Gastroesophageal sphincter (tissue), 4 donors: ENCODE data around the gene PDE8A. TPM values are rescaled to one million over a fixed set of nuclear protein-coding genes. Genes with fewer than 3 reads are reported as not detected.
"Not testable (repeated sequence)": the region's sequence is repeated elsewhere in the genome, so short reads cannot be mapped to it uniquely, and the experiment has no call there.

Source experiments
- ATAC-seq: fragments of 150-250 bp; one replicate; pipeline ENCODE4 v1.9.1; 2016; ENCODE audit warnings: mild to moderate bottlenecking, moderate library complexity
- H3K27ac ChIP-seq, 4 donors: fragments of 200-600 bp; sonication (generic) in 3 of 4; 1 replicate in 3 of 4; 2 replicates in 1 of 4; pipeline ENCODE4 v1.5.1; 2016 to 2019
- H3K27me3 ChIP-seq: fragments of 200-600 bp; sonication (generic); one replicate; pipeline ENCODE4 v1.5.1; 2019
- H3K36me3 ChIP-seq, 2 donors: fragments of 200-600 bp; sonication (generic); one replicate each; pipeline ENCODE4 v1.5.1; 2019; ENCODE audit warnings: control low read depth in 1 of 2
- H3K4me1 ChIP-seq, 3 donors: fragments of 200-600 bp; sonication (generic); 1 replicate in 2 of 3; 2 replicates in 1 of 3; pipeline ENCODE4 v1.5.1; 2016 to 2019; ENCODE audit warnings: control low read depth in 2 of 3
- H3K4me3 ChIP-seq, 2 donors: fragments of 200-600 bp; sonication (generic); one replicate each; pipeline ENCODE4 v1.5.1; 2019; ENCODE audit warnings: mild to moderate bottlenecking in 1 of 2, moderate library complexity in 1 of 2
- H3K9me3 ChIP-seq, 3 donors: fragments of 200-600 bp; sonication (generic); one replicate each; pipeline ENCODE4 v1.5.1; 2017 to 2019; ENCODE audit warnings: control low read depth in 2 of 3
- EP300 ChIP-seq: sonication (generic); formaldehyde crosslinking; IDR thresholded peaks from one replicate; pipeline ENCODE4 v1.6.1; 2017; ENCODE audit warnings: antibody characterized with exemption, mild to moderate bottlenecking
- POLR2A ChIP-seq, 2 donors: fragments of 450-650 bp; IDR thresholded peaks; one replicate each; pipeline ENCODE4 v1.6.1; 2017; ENCODE audit warnings: antibody characterized with exemption in 2 of 2, mild to moderate bottlenecking in 2 of 2, moderate library complexity in 1 of 2
- POLR2AphosphoS5 ChIP-seq: sonication (generic); formaldehyde crosslinking; IDR thresholded peaks from one replicate; pipeline ENCODE4 v1.6.1; 2017; ENCODE audit warnings: antibody characterized with exemption
- WGBS, 2 donors: methylation state at CpG; one replicate each; pipeline ENCODE4 v1.1.5; 2018; ENCODE audit warnings: low coverage in 1 of 2; 5-methylcytosine and 5-hydroxymethylcytosine counted together
- total RNA-seq, 4 donors: library from RNA; depleted of rRNA; stranded (reverse); fragments of >200 nt; gene quantifications; one replicate each; pipeline ENCODE4 v1.1.0, GENCODE V29; 2016
- TF ChIP-seq, protein P1 (sequence below), 4 experiments: fragments of 200-600 bp in 2 of 4; fragments of 450-650 bp in 2 of 4; sonication (generic) in 1 of 4; IDR thresholded peaks; one replicate each; pipeline ENCODE4 v1.5.1; 2017 to 2019; ENCODE audit warnings: antibody characterized with exemption in 4 of 4, mild to moderate bottlenecking in 2 of 4, moderate library complexity in 2 of 4

Gene PDE8A
- total RNA-seq, 4 donors from 2014 or later, result 34.6 to 73.2 (median 56.2) TPM

DNA sequence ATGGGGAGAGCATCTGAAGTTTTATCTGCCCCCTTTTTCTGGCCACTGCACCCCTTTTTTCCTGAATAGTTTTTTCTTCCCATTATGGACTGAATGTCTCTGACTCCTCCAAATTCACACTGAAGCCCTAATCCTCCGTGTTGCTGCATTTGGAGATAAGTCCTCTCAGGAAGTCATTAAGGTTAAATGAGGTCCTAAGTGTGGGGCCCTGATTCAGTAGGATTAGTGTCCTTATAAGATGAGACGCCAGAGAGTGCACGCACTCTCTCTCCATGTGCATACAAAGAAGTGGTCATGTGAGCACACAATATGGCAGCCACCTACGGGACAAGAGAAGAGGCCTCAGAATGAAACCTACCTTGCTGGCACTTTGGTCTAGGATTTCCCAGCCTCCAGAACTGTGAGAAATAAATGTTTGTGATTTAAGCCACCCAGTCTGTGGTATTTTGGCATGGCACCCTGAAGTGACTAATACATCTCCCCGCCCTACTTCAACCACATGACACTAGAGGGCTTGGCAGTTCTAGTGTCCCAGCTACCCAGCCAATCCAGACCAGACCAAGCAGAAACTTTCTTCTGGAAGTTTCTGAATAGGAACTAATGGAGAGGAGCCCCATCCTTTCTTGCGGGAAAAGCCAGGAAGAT lies 191.3 kb downstream of the PDE8A start:
- 58 to 100% methylated on average over 2 to 3 of the region's 6 CpGs for WGBS, 2 donors
- Histone ChIP-seq H3K4me1 (peaks cover 0 to 19% (median 0%) of the 10 kb centered on the region in 3 donors), H3K27me3 (peaks cover 30% of the 10 kb centered on the region), H3K4me3 (no peak overlapping the region), H3K9me3 (peaks cover 0 to 20% (median 0%) of the 10 kb centered on the region in 3 donors), H3K36me3 (no peaks in the 10 kb centered on the region), H3K27ac (no peak overlapping the region)
- ATAC-seq, result no peak
- TF ChIP-seq POLR2A (IDR thresholded peaks at IDR 0.05) (no peak), EP300 (no peak), POLR2AphosphoS5 (no peak)
- TF ChIP-seq, protein P1, sequence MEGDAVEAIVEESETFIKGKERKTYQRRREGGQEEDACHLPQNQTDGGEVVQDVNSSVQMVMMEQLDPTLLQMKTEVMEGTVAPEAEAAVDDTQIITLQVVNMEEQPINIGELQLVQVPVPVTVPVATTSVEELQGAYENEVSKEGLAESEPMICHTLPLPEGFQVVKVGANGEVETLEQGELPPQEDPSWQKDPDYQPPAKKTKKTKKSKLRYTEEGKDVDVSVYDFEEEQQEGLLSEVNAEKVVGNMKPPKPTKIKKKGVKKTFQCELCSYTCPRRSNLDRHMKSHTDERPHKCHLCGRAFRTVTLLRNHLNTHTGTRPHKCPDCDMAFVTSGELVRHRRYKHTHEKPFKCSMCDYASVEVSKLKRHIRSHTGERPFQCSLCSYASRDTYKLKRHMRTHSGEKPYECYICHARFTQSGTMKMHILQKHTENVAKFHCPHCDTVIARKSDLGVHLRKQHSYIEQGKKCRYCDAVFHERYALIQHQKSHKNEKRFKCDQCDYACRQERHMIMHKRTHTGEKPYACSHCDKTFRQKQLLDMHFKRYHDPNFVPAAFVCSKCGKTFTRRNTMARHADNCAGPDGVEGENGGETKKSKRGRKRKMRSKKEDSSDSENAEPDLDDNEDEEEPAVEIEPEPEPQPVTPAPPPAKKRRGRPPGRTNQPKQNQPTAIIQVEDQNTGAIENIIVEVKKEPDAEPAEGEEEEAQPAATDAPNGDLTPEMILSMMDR (IDR thresholded peaks at IDR 0.05), result no peak

DNA sequence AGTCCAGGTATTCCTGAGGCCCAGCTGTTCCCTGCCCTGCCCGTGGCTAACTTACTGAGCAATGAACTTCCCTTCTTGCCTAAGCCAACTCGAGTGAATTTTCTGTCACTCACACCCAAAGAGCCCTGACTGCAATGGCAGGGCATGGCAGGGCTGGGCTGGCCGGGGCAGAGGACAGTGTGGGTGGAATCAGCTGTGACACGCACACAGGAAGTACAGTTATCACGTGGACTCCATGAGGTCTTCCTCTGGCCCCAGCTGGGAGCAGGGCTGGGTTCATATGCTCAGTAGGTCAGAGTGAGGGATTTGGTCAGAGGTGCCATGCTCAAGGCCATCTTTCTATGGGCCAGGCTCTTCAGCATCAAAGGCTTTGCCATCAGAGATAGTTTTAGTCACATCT lies 192.0 kb downstream of the PDE8A start:
- Histone ChIP-seq H3K27me3 (peaks cover 27% of the 10 kb centered on the region), H3K9me3 (peaks cover 0 to 20% (median 0%) of the 10 kb centered on the region in 3 donors), H3K4me1 (peaks cover 0 to 17% (median 0%) of the 10 kb centered on the region in 3 donors)
- not testable (repeated sequence) for H3K4me3 ChIP-seq, H3K36me3 ChIP-seq, ATAC-seq, H3K27ac ChIP-seq
- no CpG with 5 or more reads among the region's 5 CpGs for WGBS, 2 donors

DNA sequence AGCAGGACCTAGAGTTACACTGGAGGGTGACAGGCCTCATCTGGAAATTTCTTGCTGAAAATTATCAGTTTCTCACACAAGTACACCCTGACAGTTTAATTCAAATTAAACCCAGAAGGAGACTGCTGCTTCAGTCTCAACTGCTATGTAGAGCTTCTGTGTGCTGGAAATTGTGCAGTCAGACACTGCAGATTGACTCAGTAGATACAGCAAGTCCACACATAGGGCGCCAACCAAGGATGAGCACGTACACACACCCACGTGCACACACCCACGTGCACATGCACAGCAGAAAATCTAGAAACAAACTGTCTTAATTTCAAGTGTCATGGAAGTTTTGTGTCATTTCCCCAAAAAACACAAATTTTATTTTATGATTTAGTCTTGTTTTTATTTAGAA lies 192.9 kb downstream of the PDE8A start:
- ATAC-seq, result no peak
- peaks cover 0 to 20% (median 0%) of the 10 kb centered on the region in 3 donors for H3K9me3 ChIP-seq
- no peak overlapping the region for H3K4me3 ChIP-seq
- no peaks in the 10 kb centered on the region for H3K36me3 ChIP-seq
- no peak overlapping the region for H3K27ac ChIP-seq
- TF ChIP-seq, protein P1 (IDR thresholded peaks at IDR 0.05), result no peak
- TF ChIP-seq EP300 (no peak), POLR2AphosphoS5 (no peak), POLR2A (IDR thresholded peaks at IDR 0.05) (no peak)
- H3K27me3 ChIP-seq, result peaks cover 19% of the 10 kb centered on the region
- WGBS, 2 donors, result 93% methylated on average over 4 of the region's 4 CpGs; no CpG with 5 or more reads in 1 of the 2 donors
- H3K4me1 ChIP-seq, result peaks cover 0 to 11% (median 0%) of the 10 kb centered on the region in 3 donors

DNA sequence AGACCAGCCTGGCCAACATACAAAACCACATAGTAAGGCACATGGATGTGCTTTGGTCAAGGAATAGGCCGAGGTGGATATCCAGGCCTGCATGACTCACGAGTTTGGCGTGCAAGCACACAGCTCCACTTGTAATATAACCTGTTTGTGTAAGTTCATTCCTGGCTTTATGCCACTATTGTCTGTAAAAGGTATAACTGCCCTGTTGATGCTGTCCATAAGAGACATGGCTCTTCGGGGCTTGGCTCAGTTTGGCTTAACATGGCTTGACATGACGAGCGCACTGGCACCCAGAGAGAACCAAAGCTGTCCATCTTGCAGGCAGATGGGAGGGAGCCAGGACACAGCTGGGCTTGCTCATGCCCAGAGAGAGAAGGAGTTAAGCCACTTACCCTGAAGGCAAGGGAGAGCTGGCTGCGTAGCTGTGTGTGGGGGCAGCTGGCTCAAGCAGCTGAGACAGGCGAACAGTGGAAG lies 195.4 kb downstream of the PDE8A start:
- not testable (repeated sequence) for H3K27ac ChIP-seq
- WGBS, 2 donors, result 19 to 51% methylated on average over 3 to 4 of the region's 8 CpGs
- peaks cover 0 to 11% (median 0%) of the 10 kb centered on the region in 3 donors for H3K4me1 ChIP-seq

DNA sequence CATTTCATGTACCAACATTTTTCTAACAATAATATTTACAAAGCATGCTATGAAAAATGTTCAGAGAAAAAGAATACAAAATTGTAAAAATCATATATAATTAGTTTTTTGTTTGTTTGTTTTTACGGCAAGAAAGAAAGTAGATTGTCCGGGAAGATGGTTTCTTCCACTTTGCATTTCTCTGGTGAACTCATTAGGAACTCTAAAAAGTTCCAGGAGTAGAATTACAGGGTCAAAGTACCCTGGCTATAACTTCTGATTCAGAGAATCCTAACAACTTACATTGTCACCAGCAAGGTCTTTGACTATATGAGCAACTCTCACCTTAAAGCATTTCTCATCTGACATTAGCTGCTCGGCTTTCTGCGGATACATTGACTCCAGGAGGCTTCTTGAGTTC lies 196.7 kb downstream of the PDE8A start:
- 89 to 100% methylated on average over 3 to 4 of the region's 4 CpGs for WGBS, 2 donors
- Histone ChIP-seq H3K4me3 (no peak overlapping the region), H3K4me1 (peaks cover 0 to 11% (median 0%) of the 10 kb centered on the region in 3 donors), H3K27me3 (no peaks in the 10 kb centered on the region), H3K27ac (no peak overlapping the region), H3K9me3 (no peaks in the 10 kb centered on the region), H3K36me3 (no peaks in the 10 kb centered on the region)
- TF ChIP-seq EP300 (no peak), POLR2AphosphoS5 (no peak), POLR2A (IDR thresholded peaks at IDR 0.05) (no peak)
- TF ChIP-seq, protein P1 (IDR thresholded peaks at IDR 0.05), result no peak
- no peak for ATAC-seq

More for the DNA sequence above, 195.4 kb downstream of the PDE8A start:
- H3K36me3 ChIP-seq, H3K27me3 ChIP-seq, H3K4me3 ChIP-seq, H3K9me3 ChIP-seq: not testable (repeated sequence)
- peak; percentile 57 for ATAC-seq

DNA sequence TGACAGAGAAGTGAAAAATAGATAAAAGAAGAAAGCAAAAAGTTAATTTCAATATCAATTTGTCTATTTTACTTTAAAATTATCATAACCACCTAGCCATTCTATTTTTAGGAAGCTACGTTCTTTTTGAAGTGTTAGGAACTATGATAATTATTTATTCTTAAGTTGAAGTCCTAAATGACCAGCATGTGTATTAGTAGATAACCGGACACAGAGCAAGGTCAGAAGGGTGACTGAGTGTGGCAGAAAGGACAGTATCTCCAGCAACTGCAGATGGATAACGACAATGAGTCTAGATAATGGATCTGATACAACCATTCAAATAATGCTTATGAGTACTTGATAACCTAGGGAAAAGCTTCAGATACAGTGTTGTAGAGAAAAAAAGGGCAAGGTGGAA lies 198.0 kb downstream of the PDE8A start:
- Histone ChIP-seq H3K4me3 (no peak overlapping the region), H3K4me1 (peaks cover 0 to 11% (median 0%) of the 10 kb centered on the region in 3 donors), H3K27ac (no peak overlapping the region), H3K9me3 (no peaks in the 10 kb centered on the region), H3K36me3 (no peaks in the 10 kb centered on the region), H3K27me3 (no peaks in the 10 kb centered on the region)
- no peak for ATAC-seq
- WGBS, 2 donors, result 46 to 94% methylated on average over 2 to 3 of the region's 3 CpGs
- TF ChIP-seq, protein P1 (IDR thresholded peaks at IDR 0.05), result no peak

DNA sequence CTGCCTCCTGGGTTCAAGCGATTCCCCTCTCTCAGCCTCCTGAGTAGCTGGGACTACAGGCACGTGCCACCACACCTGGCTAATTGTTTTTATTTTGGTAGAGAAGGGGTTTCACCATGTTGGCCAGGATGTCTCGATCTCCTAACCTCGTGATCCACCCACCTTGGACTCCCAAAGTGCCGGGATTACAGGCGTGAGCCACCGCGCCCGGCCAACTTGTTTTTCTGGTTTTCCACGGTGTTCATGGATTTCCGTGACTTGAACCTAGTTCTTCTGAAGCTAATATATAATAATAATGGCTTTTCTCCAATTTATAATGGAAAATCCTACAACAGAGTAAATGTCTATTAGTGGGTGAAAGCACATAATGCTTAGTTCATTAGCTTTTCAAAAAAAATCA lies 203.7 kb downstream of the PDE8A start:
- not testable (repeated sequence) for H3K36me3 ChIP-seq, ATAC-seq
- 93 to 100% methylated on average over 2 to 10 of the region's 11 CpGs for WGBS, 2 donors

DNA sequence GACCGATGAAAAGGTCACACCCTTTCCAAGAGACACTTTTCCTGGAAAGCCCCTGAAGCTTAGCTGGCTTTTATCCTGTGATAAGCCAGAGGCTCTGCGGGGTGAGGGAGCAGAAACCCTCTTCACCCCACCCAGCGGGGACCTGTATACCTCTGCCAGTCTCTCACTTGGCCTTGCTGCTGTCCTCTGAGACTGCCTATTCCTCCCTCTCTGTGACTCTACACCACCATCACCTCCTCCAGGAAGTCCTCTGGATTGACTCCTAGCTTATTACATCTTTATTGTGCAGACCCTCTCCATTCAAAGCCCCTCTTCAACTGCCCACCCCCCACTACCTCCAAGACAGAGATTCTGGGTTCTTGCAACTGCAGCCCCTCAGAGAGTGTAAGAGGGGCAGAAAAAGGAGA lies 206.5 kb downstream of the PDE8A start:
- WGBS, 2 donors, result 100% methylated on average over 1 of the region's 3 CpGs; no CpG with 5 or more reads in 1 of the 2 donors
- not testable (repeated sequence) for H3K27me3 ChIP-seq, H3K4me3 ChIP-seq, H3K36me3 ChIP-seq, ATAC-seq, H3K4me1 ChIP-seq, H3K27ac ChIP-seq, H3K9me3 ChIP-seq

More for the DNA sequence above, 203.7 kb downstream of the PDE8A start:
- not testable (repeated sequence) for H3K4me1 ChIP-seq, H3K27ac ChIP-seq, H3K9me3 ChIP-seq, H3K4me3 ChIP-seq, H3K27me3 ChIP-seq
